ENCODE measurements around the gene WFIKKN2.

GRCh38 chr17:50891577-50891989, 56.2 kb downstream of the WFIKKN2 start:
- TF ChIP-seq CTCF (conservative IDR thresholded peaks at IDR 0.05; ENCODE audit: low read depth, low read length) (no peak), RAD21 (IDR thresholded peaks at IDR 0.05; ENCODE audit: low read length) (no peak), SMC3 (IDR thresholded peaks at IDR 0.05; ENCODE audit: low read depth, low read length) (no peak), POLR2A (IDR thresholded peaks at IDR 0.05; ENCODE audit: low read depth, low read length) (no peak), MAZ (IDR thresholded peaks at IDR 0.05; ENCODE audit: borderline replicate concordance, low read depth, low read length) (no peak), BHLHE40 (IDR thresholded peaks at IDR 0.05; ENCODE audit: low read depth, low read length) (no peak), MXI1 (IDR thresholded peaks at IDR 0.05; ENCODE audit: borderline replicate concordance, low read depth, low read length) (no peak), CEBPB (IDR thresholded peaks at IDR 0.05; ENCODE audit: low read depth, low read length) (no peak), RFX5 (IDR thresholded peaks at IDR 0.05; ENCODE audit: low read depth, low read length) (no peak), NFE2L2 (IDR thresholded peaks at IDR 0.05; ENCODE audit: low read depth, low read length) (no peak)

Data from IMR-90 (cell line).